Measurements from ENCODE around the gene MAL. TPM values are rescaled to one million over a fixed set of nuclear protein-coding genes. Genes with fewer than 3 reads are reported as not detected.
"Not testable (repeated sequence)": the region's sequence is repeated elsewhere in the genome, so short reads cannot be mapped to it uniquely, and the experiment has no call there.

The MAL gene
- total RNA-seq, 1 donor from 2014 or later: not detected

GRCh38 chr2:95032868-95033603, 7.5 kb downstream of the MAL start:
- Mint-ChIP-seq H3K4me3 (ENCODE audit: unreplicated experiment) (no peak overlapping the region), H3K27ac (ENCODE audit: unreplicated experiment) (no peak overlapping the region), H3K36me3 (ENCODE audit: low read depth) (no peaks in the 10 kb centered on the region), H3K9me3 (ENCODE audit: low read depth) (no peaks in the 10 kb centered on the region), H3K4me1 (ENCODE audit: low read depth) (no peaks in the 10 kb centered on the region), H3K27me3 (ENCODE audit: low read depth) (peaks cover 31% of the 10 kb centered on the region)
- DNase-seq (ENCODE audit: low spot score): peak; percentile 61
- no peak for TF ChIP-seq CTCF (IDR thresholded peaks at IDR 0.05)

- DNase-seq (ENCODE audit: low spot score): peak; percentile 52
These were observed 8.7 kb downstream of the MAL start for GRCh38 chr2:95034221-95034620.

GRCh38 chr2:95034818-95035217, 9.3 kb downstream of the MAL start:
- Mint-ChIP-seq H3K27ac (ENCODE audit: unreplicated experiment) (no peak overlapping the region), H3K4me3 (ENCODE audit: unreplicated experiment) (no peak overlapping the region), H3K4me1 (ENCODE audit: low read depth) (no peaks in the 10 kb centered on the region), H3K9me3 (ENCODE audit: low read depth) (no peaks in the 10 kb centered on the region), H3K27me3 (ENCODE audit: low read depth) (peaks cover 26% of the 10 kb centered on the region), H3K36me3 (ENCODE audit: low read depth) (no peaks in the 10 kb centered on the region)
- TF ChIP-seq CTCF (IDR thresholded peaks at IDR 0.05): no peak
- no peak for DNase-seq (ENCODE audit: low spot score)

More at GRCh38 chr2:95034221-95034620, 8.7 kb downstream of the MAL start:
- TF ChIP-seq CTCF (IDR thresholded peaks at IDR 0.05): no peak
- Mint-ChIP-seq H3K9me3 (ENCODE audit: low read depth) (no peaks in the 10 kb centered on the region), H3K27me3 (ENCODE audit: low read depth) (peaks cover 22% of the 10 kb centered on the region), H3K4me1 (ENCODE audit: low read depth) (no peaks in the 10 kb centered on the region), H3K27ac (ENCODE audit: unreplicated experiment) (no peak overlapping the region), H3K36me3 (ENCODE audit: low read depth) (no peaks in the 10 kb centered on the region), H3K4me3 (ENCODE audit: unreplicated experiment) (no peak overlapping the region)

- Mint-ChIP-seq H3K27me3 (ENCODE audit: low read depth) (peaks cover 23% of the 10 kb centered on the region), H3K36me3 (ENCODE audit: low read depth) (no peaks in the 10 kb centered on the region), H3K9me3 (ENCODE audit: low read depth) (no peaks in the 10 kb centered on the region), H3K4me1 (ENCODE audit: low read depth) (no peaks in the 10 kb centered on the region), H3K4me3 (ENCODE audit: unreplicated experiment) (no peak overlapping the region), H3K27ac (ENCODE audit: unreplicated experiment) (no peak overlapping the region)
- no peak for DNase-seq (ENCODE audit: low spot score)
- no peak for TF ChIP-seq CTCF (IDR thresholded peaks at IDR 0.05)
These were observed 11.3 kb downstream of the MAL start for GRCh38 chr2:95036596-95037383.

GRCh38 chr2:95037384-95037839, 11.9 kb downstream of the MAL start:
- H3K4me3 Mint-ChIP-seq (ENCODE audit: unreplicated experiment): no peak overlapping the region
- no peaks in the 10 kb centered on the region for H3K4me1 Mint-ChIP-seq (ENCODE audit: low read depth)
- peaks cover 26% of the 10 kb centered on the region for H3K27me3 Mint-ChIP-seq (ENCODE audit: low read depth)
- no peaks in the 10 kb centered on the region for H3K36me3 Mint-ChIP-seq (ENCODE audit: low read depth)
- H3K27ac Mint-ChIP-seq (ENCODE audit: unreplicated experiment): peak overlapping the region; percentile 30
- DNase-seq (ENCODE audit: low spot score): no peak
- H3K9me3 Mint-ChIP-seq (ENCODE audit: low read depth): no peaks in the 10 kb centered on the region
- no peak for TF ChIP-seq CTCF (IDR thresholded peaks at IDR 0.05)

- H3K27me3 Mint-ChIP-seq (ENCODE audit: low read depth): peaks cover 26% of the 10 kb centered on the region
- not testable (repeated sequence) for H3K36me3 Mint-ChIP-seq (ENCODE audit: low read depth); H3K27ac Mint-ChIP-seq (ENCODE audit: unreplicated experiment); DNase-seq (ENCODE audit: low spot score); H3K9me3 Mint-ChIP-seq (ENCODE audit: low read depth); H3K4me3 Mint-ChIP-seq (ENCODE audit: unreplicated experiment); H3K4me1 Mint-ChIP-seq (ENCODE audit: low read depth)
These were observed 12.5 kb downstream of the MAL start for GRCh38 chr2:95037841-95038585.

All from chondrocyte (in vitro differentiated cells).